HEK293 (cell line): ENCODE results near the gene DSE.

Experiments used
- CTCF ChIA-PET: fragments of 350-600 bp; formaldehyde crosslinking; extraction: SDS; loops from one replicate; lab custom pipeline; 2021; ENCODE audit warnings: antibody characterized with exemption; lab: Yijun Ruan, JAX
- POLR2A ChIA-PET: fragments of 300-600 bp; formaldehyde crosslinking; extraction: SDS; loops from one replicate; lab custom pipeline; 2020; ENCODE audit warnings: antibody characterized with exemption, inconsistent platforms; lab: Yijun Ruan, JAX
- H3K27ac ChIP-seq: fragments of 200-500 bp; sonication (Bioruptor generic); 2 replicates; pipeline ENCODE4 v1.5.1; 2014; ENCODE audit warnings: low read depth, low read length, control low read depth, inconsistent platforms; ENCODE audit errors: extremely low read depth
- H3K36me3 ChIP-seq, 2 experiments: fragments of 200-500 bp in 1 of 2; sonication (Bioruptor generic) in 1 of 2; 1 replicate in 1 of 2; 2 replicates in 1 of 2; pipeline ENCODE4 v1.5.1; 2014 to 2017; ENCODE audit warnings: inconsistent platforms in 2 of 2, low read length in 2 of 2; ENCODE audit not compliant: control insufficient read depth in 2 of 2, insufficient read depth in 1 of 2
- H3K4me1 ChIP-seq: fragments of 200-500 bp; sonication (Bioruptor generic); 2 replicates; pipeline ENCODE4 v1.5.1; 2014; ENCODE audit warnings: mild to moderate bottlenecking, low read length, inconsistent platforms; ENCODE audit not compliant: control insufficient read depth, insufficient read depth
- H3K4me3 ChIP-seq: 2 replicates; pipeline ENCODE4 v1.5.1; 2011; ENCODE audit warnings: low read depth, mild to moderate bottlenecking, control low read depth, low read length, moderate library complexity
- H3K9me3 ChIP-seq: fragments of 200-500 bp; sonication (Bioruptor generic); 2 replicates; pipeline ENCODE4 v1.5.1; 2014; ENCODE audit warnings: low read depth, low read length, inconsistent platforms; ENCODE audit not compliant: control insufficient read depth, insufficient read depth
- GFI1B ChIP-seq: fragments of 450-650 bp; formaldehyde crosslinking; IDR thresholded peaks from 2 replicates; pipeline ENCODE4 v1.5.1; 2016; ENCODE audit warnings: missing biosample characterization, missing genetic modification characterization
- GLI2 ChIP-seq: fragments of 450-650 bp; formaldehyde crosslinking; IDR thresholded peaks from 2 replicates; pipeline ENCODE4; 2017; ENCODE audit warnings: missing biosample characterization, missing genetic modification characterization, low read depth, borderline replicate concordance
- PATZ1 ChIP-seq: fragments of 450-650 bp; formaldehyde crosslinking; IDR thresholded peaks from 2 replicates; pipeline ENCODE4 v1.5.1; 2016; ENCODE audit warnings: missing biosample characterization, missing genetic modification characterization
- PRDM6 ChIP-seq: fragments of 450-650 bp; formaldehyde crosslinking; IDR thresholded peaks from 2 replicates; pipeline ENCODE4 v1.5.1; 2017; ENCODE audit warnings: missing biosample characterization, missing genetic modification characterization
- RBAK ChIP-seq: fragments of 450-650 bp; formaldehyde crosslinking; IDR thresholded peaks from 2 replicates; pipeline ENCODE4 v1.5.1; 2016; ENCODE audit warnings: missing biosample characterization, missing genetic modification characterization
- SCRT2 ChIP-seq: fragments of 450-650 bp; formaldehyde crosslinking; IDR thresholded peaks from 2 replicates; pipeline ENCODE4 v1.5.1; 2016; ENCODE audit warnings: missing biosample characterization, missing genetic modification characterization
- ZBTB17 ChIP-seq: fragments of 450-650 bp; formaldehyde crosslinking; IDR thresholded peaks from 2 replicates; pipeline ENCODE4 v1.5.1; 2016; ENCODE audit warnings: missing biosample characterization, missing genetic modification characterization
- ZBTB48 ChIP-seq: fragments of 450-650 bp; formaldehyde crosslinking; IDR thresholded peaks from 2 replicates; pipeline ENCODE4 v1.5.1; 2016; ENCODE audit warnings: missing biosample characterization, missing genetic modification characterization
- ZBTB6 ChIP-seq: fragments of 450-650 bp; formaldehyde crosslinking; IDR thresholded peaks from 2 replicates; pipeline ENCODE4 v1.5.1; 2017; ENCODE audit warnings: missing biosample characterization, missing genetic modification characterization
- ZEB2 ChIP-seq: fragments of 450-650 bp; formaldehyde crosslinking; IDR thresholded peaks from 2 replicates; pipeline ENCODE4 v1.5.1; 2016; ENCODE audit warnings: missing biosample characterization, missing genetic modification characterization
- ZNF211 ChIP-seq: fragments of 450-650 bp; formaldehyde crosslinking; IDR thresholded peaks from 2 replicates; pipeline ENCODE4 v1.5.1; 2016; ENCODE audit warnings: low read depth, missing biosample characterization, missing genetic modification characterization
- ZNF24 ChIP-seq: fragments of 450-650 bp; formaldehyde crosslinking; IDR thresholded peaks from 2 replicates; pipeline ENCODE4 v1.5.1; 2016; ENCODE audit warnings: missing biosample characterization, missing genetic modification characterization
- ZNF354C ChIP-seq: fragments of 450-650 bp; formaldehyde crosslinking; IDR thresholded peaks from 2 replicates; pipeline ENCODE4 v1.5.1; 2016; ENCODE audit warnings: missing biosample characterization, missing genetic modification characterization, low read depth, borderline replicate concordance
- ZNF391 ChIP-seq: fragments of 450-650 bp; formaldehyde crosslinking; IDR thresholded peaks from 2 replicates; pipeline ENCODE4 v1.5.1; 2016; ENCODE audit warnings: low read depth, missing biosample characterization, missing genetic modification characterization, borderline replicate concordance
- ZNF488 ChIP-seq: fragments of 450-650 bp; formaldehyde crosslinking; IDR thresholded peaks from 2 replicates; pipeline ENCODE4 v1.5.1; 2016; ENCODE audit warnings: missing biosample characterization, missing genetic modification characterization
- ZNF501 ChIP-seq: fragments of 450-650 bp; formaldehyde crosslinking; IDR thresholded peaks from 2 replicates; pipeline ENCODE4 v1.5.1; 2016; ENCODE audit warnings: missing biosample characterization, missing genetic modification characterization
- ZNF555 ChIP-seq: fragments of 450-650 bp; formaldehyde crosslinking; conservative IDR thresholded peaks from 2 replicates; pipeline ENCODE4 v1.5.1; 2017; ENCODE audit warnings: missing biosample characterization, mild to moderate bottlenecking, missing genetic modification characterization, inconsistent platforms
- ZNF596 ChIP-seq: fragments of 450-650 bp; IDR thresholded peaks from 2 replicates; pipeline ENCODE4 v1.5.0; 2018; ENCODE audit warnings: missing biosample characterization, mild to moderate bottlenecking, missing genetic modification characterization, moderate library complexity
- ZNF624 ChIP-seq: fragments of 450-650 bp; formaldehyde crosslinking; IDR thresholded peaks from 2 replicates; pipeline ENCODE4 v1.5.1; 2017; ENCODE audit warnings: missing biosample characterization, missing genetic modification characterization
- ZNF660 ChIP-seq: fragments of 450-650 bp; IDR thresholded peaks from 2 replicates; pipeline ENCODE4 v1.5.1; 2018; ENCODE audit warnings: missing biosample characterization, mild to moderate bottlenecking, missing genetic modification characterization
- ZNF76 ChIP-seq: fragments of 450-650 bp; formaldehyde crosslinking; IDR thresholded peaks from 2 replicates; pipeline ENCODE4; 2016; ENCODE audit warnings: low read depth, missing biosample characterization, missing genetic modification characterization, borderline replicate concordance
- ZSCAN16 ChIP-seq: fragments of 450-650 bp; formaldehyde crosslinking; IDR thresholded peaks from 2 replicates; pipeline ENCODE4 v1.5.1; 2016; ENCODE audit warnings: missing biosample characterization, missing genetic modification characterization

DSE gene

GRCh38 chr6:116376149-116376548, 5.4 kb downstream of the DSE start:
- Histone ChIP-seq H3K9me3 (no peaks in the 10 kb centered on the region), H3K4me3 (no peak overlapping the region), H3K27ac (no peak overlapping the region), H3K36me3 (no peaks in the 10 kb centered on the region), H3K4me1 (peaks cover 14% of the 10 kb centered on the region; the same call in 1 of the 2 replicates)
- CTCF ChIA-PET = interaction anchor here (0.6 to 1.2 kb wide), 8 partner anchors 10 to 720 kb away, joined by 3 to 4 read pairs (median 3); partner anchors contain the start of gene CALHM5
- TF ChIP-seq GLI2 (tag by site-specific recombination) (no peak), ZEB2 (tag by site-specific recombination) (no peak), ZNF660 (tag by site-specific recombination) (no peak), ZSCAN16 (peak; percentile 56; the same call in 1 of the 2 replicates), ZBTB6 (tag by site-specific recombination) (no peak), SCRT2 (tag by site-specific recombination) (peak; percentile 46; the same call in 1 of the 2 replicates), ZBTB48 (no peak), ZNF76 (tag by site-specific recombination) (no peak), RBAK (tag by site-specific recombination) (no peak), ZNF24 (no peak), ZNF488 (tag by site-specific recombination) (no peak), ZBTB17 (peak; percentile 51; the same call in 1 of the 2 replicates), ZNF501 (no peak), ZNF555 (tag by site-specific recombination) (no peak), ZNF624 (tag by site-specific recombination) (no peak), PATZ1 (no peak), ZNF391 (tag by site-specific recombination) (no peak), GFI1B (tag by site-specific recombination) (no peak)
- POLR2A ChIA-PET = no interaction called here

- H3K27ac ChIP-seq = no peak overlapping the region
- CTCF ChIA-PET = no interaction called here
- no peak for TF ChIP-seq ZNF354C (tag by site-specific recombination)
- 0 out of 2 replicates have a peak, but pooled peaks have one; percentile 14 for TF ChIP-seq PRDM6 (tag by site-specific recombination)
- no peak for TF ChIP-seq ZNF596 (tag by site-specific recombination)
- no peak for TF ChIP-seq ZNF211
- no peak for TF ChIP-seq ZNF488 (tag by site-specific recombination)
- peaks cover 19% of the 10 kb centered on the region for H3K4me1 ChIP-seq
- no peak overlapping the region for H3K4me3 ChIP-seq
- H3K9me3 ChIP-seq = no peaks in the 10 kb centered on the region
- POLR2A ChIA-PET = no interaction called here
- H3K36me3 ChIP-seq = no peaks in the 10 kb centered on the region
Measured at GRCh38 chr6:116379764-116380163, 9.0 kb downstream of the DSE start.
